Measurements from ENCODE around the gene ZIM2.

ZIM2 gene

DNA sequence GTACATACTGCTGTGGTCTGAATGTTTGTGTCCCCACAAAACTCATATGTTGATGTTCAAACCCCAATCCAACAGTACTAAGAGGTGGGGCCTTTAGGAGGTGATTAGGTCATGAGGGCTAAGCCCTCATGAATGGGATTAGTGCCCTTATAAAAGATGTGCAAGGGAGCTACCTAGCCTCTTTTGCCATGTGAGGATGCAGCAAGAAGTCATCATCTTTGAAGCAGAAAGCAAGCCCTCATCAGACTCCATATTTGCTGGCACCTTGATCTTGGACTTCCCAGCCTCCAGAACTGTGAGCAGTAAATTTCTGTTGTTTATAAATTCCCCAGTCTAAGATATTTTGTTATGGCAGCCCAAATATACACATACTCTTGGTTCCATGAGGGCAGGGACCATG is 33.9 kb downstream of the ZIM2 start:
- no peak for DNase-seq

DNA sequence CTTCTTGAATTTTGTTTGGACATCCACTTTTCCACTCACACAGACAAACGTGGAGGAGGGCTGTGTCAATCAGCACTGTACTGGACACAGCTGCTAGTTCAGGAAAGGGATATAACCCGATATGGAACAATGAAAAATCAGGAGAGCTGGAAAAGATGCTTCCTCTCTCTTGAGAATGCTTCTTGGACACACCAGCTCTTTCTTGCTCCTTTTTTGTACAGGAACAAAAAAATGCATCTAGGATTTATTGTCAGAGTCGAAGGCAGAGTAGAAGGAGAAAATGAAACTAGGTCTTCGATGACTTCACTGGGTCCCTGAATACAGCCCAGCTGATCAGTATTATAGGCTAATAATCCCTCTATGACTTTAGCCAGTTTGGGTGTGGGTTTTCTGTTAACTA is 62.2 kb downstream of the ZIM2 start:
- no peak for DNase-seq

DNA sequence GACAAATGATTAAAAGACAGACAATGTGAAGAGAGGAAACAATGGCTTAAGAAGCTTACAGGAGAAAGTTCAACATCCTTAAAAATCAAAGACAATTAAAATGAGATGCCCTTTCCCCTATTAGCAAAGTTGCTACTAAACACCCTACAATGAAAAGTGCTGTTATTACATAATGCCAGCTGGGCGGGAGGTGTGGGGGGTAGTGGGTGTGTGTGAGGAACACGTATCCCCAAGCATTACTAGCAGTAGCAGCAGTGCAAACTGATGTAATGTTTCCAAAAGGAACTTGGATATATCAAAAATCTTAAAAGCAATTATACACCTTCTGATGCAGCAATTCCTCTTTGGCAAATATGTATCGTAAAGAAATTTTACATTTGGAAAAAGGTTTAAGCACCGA is 70.9 kb downstream of the ZIM2 start:
- no peak for DNase-seq

DNA sequence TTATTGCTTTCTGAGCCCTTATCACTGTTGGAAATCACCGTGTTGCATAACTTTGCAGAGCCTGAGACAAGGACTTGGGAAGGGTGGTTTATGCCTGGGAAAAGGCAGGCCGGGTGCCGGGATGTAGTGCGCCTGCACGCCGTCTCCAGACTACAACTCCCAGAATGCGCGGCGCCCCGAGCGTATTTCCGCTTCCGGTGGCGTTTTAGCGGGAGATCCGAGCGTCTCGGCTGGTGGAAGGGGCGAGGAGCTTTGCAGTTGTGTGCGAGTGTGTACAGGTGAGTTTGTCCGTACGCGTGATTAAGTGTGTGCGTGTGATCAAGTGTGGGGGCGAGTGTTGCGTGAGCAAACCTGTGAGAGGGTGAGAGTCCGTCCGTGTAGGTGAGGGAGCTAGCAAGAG is 75.4 kb downstream of the ZIM2 start:
- DNase-seq = peak; percentile 89

DNA sequence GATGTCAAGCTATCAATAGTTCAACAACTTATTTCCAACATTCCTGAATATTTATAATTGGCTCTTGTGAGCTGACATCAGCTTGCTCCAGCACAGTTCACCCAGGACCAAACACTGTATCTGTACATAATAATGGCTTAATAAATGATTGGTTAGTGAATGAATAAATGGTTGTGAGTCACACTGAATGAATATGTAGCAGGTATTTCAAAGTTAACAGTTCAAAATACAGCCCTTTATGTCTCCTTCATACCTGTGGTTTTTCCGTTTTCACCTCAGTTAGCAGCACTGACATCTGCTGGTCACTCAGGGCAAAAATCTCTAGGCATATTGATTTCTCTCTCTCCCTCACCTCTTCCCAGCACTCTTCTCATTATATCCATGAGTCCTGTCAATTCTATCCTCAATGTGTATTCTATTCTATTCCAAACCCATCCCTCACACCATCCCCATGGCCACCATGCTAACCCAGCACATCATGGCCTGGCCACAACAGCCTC is 76.3 kb downstream of the ZIM2 start:
- DNase-seq = no peak

DNA sequence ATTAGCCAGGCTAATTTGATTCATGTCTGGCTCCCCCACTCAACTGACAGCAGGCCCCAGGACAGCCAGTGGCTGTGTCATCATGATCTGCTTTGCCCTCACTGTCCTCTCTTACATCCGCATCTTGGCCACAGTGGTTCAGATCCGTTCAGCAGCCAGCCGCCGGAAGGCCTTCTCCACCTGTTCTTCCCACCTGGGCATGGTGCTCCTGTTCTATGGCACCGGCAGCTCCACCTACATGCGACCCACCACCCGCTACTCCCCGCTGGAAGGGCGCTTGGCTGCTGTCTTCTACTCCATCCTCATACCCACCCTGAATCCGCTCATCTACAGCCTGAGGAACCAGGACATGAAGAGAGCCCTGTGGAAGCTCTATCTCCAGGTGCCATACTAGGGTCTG is 79.7 kb downstream of the ZIM2 start:
- no peak for DNase-seq

DNA sequence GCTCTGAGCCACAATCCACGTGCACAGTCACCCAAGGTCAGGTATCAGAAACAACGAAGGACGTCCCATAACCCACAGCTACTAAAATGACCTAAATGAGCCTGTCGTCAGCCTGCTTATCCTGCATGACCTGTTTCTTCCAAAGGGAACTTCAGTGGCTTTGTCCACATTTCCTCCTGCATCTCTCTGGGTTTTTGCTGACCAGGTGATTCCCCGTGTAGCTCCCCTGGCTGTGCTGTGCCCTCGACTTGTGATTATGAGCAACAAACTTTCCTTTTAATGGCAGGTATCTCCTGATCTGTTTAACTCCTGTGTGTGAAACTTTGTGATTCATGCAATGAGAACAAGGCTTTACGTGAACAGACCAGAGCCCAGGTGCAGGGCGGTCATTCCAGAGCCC is 81.0 kb downstream of the ZIM2 start:
- DNase-seq = no peak

DNA sequence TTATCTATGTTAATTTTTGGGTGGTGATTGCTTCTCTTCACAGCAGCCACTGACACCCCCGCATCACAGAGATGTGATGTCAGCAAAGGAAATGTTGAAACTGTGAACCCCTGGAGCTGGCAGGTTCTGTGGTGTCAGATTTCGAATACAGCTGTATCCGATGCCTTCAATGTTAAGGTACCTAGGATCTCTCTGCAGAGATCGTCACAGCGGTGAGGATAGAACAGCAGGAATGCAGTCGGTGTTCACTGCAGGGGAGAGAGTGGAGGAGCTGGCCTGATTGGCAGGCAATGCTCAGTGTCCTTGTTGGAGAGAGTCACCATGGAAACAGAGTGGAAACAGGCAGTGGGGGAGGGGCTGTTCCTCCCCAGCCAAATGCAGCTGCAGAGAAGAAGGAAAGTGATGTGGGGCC is 89.4 kb downstream of the ZIM2 start:
- DNase-seq = peak; percentile 73

DNA sequence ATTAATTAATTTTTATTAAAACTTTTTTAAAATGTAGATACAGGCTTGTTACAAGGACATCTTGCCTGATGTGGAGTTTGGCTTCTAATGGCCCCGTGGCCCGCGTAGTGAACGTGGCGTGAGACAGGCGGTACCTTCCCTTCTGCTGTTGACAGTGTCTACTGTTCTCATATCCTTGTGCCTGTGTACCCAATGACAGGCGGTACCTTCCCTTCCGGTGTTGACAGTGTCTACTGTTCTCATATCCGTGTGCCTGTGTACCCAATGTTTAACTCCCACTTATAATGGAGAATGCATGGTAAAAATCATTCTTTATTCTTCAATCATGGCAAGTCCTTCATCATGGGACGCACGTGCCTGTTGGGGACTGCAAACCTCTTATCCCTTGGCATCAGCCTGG is 89.9 kb downstream of the ZIM2 start:
- DNase-seq = no peak

DNA sequence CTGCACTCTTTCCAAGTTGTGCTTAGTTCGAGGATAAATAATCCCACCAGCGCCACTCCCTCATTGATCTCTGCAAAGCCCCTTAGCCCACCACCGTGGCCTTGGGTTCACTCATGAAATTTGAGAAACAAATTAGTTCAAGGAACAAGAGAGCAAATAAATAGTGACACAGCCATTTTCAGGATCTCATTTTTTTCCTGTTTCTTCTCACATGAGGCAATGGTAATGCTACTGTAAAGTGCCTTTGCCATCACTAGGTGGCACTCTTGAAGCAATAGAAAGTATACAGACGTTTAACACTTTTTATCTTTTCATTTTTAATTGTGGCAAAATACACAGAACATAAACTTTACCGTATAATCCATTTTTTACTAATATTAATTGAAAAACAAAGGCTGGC is 92.1 kb downstream of the ZIM2 start:
- DNase-seq = no peak

DNA sequence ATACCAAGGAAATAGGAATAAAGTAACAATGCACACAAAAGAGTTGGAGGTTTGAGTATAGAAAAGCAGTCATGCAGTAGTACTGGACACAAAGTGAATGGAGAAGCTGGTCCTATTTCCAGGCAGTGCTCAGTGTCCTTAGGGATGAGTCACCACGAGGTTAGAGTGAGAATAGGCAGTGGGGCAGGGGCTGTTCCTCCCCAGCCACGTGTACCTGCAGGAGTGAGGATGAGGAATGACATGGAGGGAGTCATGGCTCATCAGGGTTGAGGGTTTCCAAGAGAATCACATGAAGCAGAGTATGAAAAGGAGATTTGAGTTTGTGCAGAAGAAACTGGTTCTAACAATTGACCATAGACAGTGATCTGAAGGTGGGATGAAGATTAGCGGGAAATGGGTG is 94.2 kb downstream of the ZIM2 start:
- no peak for DNase-seq

DNA sequence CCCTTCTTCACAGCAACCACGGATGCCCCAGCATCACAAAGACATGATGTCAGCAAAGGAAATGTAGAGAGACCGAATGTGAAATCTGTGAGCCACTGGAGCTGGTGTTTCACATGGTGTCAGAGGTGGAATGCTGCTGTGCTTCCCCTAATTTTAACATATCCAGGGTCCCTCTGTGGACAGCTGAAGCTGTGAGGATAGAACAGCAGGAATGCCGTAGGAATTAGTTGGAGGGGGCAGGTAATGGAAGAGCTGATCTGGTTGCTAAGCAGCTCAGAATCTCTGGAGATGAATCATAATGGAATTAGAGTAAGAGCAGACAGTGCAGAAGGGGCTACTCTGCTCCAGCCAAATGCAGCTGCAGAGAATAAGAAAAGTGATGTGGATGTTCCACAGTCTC is 100.0 kb downstream of the ZIM2 start:
- DNase-seq = no peak

DNA sequence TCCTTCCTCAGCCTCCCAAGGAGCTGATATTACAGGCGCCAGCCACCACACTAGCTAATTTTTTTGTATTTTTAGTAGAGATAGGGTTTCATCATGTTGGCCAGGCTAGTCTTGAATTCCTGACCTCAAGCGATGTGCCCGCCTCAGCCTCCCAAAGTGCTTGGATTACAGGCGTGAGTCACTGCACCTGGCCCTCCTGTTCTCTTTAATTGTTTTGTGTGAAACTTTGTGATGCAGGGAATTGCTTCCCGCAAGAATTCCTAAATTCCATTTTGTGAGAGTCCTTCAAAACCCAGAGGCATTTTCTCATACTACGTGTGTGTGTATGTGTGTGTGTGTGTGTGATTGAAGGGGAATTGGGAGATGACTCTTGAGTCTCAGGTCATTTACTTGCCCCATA is 104.0 kb downstream of the ZIM2 start:
- no peak for DNase-seq

DNA sequence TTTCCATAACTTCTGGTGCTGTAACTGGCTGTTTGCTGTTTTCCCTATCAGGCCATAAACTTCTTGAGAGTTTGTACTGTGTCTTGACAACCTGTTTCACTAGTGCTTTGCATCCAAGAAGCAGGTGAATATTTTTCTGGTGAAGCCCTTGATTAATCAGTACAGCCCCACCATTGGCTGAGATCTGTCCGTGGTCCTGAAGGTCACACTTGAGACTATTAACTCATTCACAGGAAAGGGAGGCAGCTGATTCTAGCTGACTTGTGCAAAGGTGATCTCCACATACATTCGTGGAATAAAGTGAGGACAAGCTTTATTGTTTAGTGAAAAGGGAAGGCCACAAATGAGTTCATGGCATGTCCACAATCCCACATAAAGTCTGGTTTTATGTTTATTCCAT is 107.5 kb downstream of the ZIM2 start:
- peak; percentile 50 for DNase-seq

DNA sequence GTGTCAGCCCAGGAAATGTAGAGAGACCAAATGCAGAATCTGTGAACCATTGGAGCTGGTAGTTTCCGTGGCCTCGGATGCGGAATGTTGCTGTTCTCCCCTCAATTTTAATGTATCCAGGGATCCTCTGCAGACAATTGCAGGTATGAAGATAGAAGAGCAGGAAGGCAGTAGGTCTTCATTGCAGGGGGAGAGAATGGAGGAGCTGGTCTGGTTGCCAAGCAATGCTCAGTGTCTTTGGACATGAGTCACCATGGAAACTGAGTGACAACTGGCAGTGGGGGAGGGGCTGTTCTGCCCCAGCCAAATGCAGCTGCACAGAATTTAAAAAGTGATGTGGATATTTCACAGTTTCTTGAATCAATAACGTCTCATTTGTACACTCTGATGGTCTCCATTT is 112.8 kb downstream of the ZIM2 start:
- DNase-seq = no peak

DNA sequence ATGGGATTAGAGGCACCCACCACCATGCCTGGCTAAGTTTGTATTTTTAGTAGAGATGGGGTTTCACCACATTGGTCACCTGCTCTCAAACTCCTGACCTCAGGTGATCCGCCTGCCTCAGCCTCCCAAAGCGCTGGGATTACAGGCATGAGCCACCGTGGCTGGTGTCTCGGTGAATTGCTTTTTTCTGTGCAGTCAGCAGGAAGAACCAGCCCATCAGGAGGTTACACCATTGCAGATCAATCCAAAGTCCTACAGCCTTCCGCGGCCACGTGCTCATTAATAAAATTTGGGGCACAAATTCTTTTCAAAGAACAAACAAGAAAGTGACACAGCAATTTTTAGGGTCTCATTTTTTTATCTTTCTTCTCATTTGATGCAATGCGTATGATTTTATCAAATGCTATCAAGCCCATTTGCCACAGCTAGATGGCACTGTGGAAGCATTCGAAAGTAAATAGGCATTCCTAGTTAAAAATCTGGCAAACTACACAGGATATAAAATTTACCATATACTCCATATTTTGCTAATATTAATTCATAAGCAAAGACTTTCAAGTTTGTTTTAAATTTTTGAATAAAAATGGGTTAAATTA is 114.6 kb downstream of the ZIM2 start:
- DNase-seq = no peak
